Cardiac fibroblast (primary cell): ENCODE data around the gene UBXN6.
A peak's percentile ranks its signal among the peaks of the same experiment; 100 is the strongest.

Experiments
- DNase-seq, 2 donors: peaks; one replicate each; pipeline versions ENCODE4 v3.0.0 to v3.0.0-alpha.2; 2010; ENCODE audit warnings: low read depth in 2 of 2
- H3K4me3 ChIP-seq, 2 donors: replicated peaks in 1 of 2; 1 replicate in 1 of 2; 2 replicates in 1 of 2; pipeline ENCODE4 v1.5.1; 2011; ENCODE audit warnings: low read depth in 2 of 2, low read length in 2 of 2, mild to moderate bottlenecking in 2 of 2, moderate library complexity in 1 of 2
- CTCF ChIP-seq: IDR thresholded peaks from one replicate; pipeline ENCODE4 v1.5.1; 2011; ENCODE audit warnings: low read depth, mild to moderate bottlenecking, low read length, inconsistent platforms

The UBXN6 gene

GRCh38 chr19:4455719-4456475 is 1.7 kb downstream of the UBXN6 start:
- peak; percentile 85 to 88 for DNase-seq
- peak overlapping the region; percentile 78 to 85 for H3K4me3 ChIP-seq
- TF ChIP-seq CTCF, result peak; percentile 9

- TF ChIP-seq CTCF, result no peak
- peak; percentile 43 to 87 for DNase-seq
- H3K4me3 ChIP-seq, result peak overlapping the region; percentile 78 to 85
Measured at GRCh38 chr19:4454747-4455718, 2.6 kb downstream of the UBXN6 start.

- H3K4me3 ChIP-seq, result no peak overlapping the region
- no peak for TF ChIP-seq CTCF
- no peak for DNase-seq
Measured at GRCh38 chr19:4453232-4454179, 4.1 kb downstream of the UBXN6 start.

- no peak for TF ChIP-seq CTCF
- no peak for DNase-seq
- no peak overlapping the region for H3K4me3 ChIP-seq
Measured at GRCh38 chr19:4452230-4452990, 5.2 kb downstream of the UBXN6 start.

- no peak for TF ChIP-seq CTCF
- DNase-seq, result no peak
- no peak overlapping the region for H3K4me3 ChIP-seq
Measured at GRCh38 chr19:4449639-4450028, 8.0 kb downstream of the UBXN6 start.
